ENCODE measurements around the gene DALRD3.

Gene DALRD3

DNA sequence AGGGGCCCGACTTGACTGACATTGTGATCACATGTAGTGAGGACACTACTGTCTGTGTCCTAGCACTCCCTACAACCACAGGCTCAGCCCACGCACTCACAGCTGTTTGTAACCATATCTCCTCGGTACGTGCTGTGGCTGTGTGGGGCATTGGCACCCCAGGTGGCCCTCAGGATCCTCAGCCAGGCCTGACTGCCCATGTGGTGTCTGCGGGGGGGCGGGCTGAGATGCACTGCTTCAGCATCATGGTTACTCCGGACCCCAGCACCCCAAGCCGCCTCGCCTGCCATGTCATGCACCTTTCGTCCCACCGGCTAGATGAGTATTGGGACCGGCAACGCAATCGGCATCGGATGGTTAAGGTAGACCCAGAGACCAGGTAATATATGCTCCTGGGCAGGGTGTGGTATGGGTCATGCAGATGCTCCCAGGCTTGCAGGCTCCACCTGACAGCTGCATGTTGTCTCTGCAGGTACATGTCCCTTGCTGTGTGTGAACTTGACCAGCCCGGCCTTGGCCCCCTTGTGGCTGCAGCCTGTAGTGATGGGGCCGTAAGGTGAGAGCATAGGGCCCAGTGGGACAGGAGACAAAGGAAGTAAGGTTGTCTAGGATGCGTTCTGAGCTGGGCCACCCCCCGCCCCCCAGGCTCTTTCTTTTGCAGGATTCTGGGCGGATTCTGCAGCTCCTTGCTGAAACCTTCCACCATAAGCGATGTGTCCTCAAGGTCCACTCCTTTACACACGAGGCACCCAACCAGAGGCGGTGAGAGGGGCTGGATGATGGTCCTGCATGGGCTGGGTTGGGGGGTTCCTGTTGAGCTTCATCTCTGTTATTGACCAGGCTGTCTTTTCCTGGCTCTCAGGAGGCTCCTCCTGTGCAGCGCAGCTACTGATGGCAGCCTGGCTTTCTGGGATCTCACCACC lies 4.4 kb downstream of the DALRD3 start:
- ATAC-seq: peak; percentile 46
- TF ChIP-seq POU6F1 (CRISPR knock-in tag; IDR thresholded peaks at IDR 0.05; ENCODE audit: borderline replicate concordance, low read depth) (no peak), OSR1 (CRISPR knock-in tag; IDR thresholded peaks at IDR 0.05) (no peak), ZFP30 (CRISPR knock-in tag; IDR thresholded peaks at IDR 0.05) (no peak), ISL1 (CRISPR knock-in tag; IDR thresholded peaks at IDR 0.05) (no peak)
- TF ChIP-seq, protein P1, sequence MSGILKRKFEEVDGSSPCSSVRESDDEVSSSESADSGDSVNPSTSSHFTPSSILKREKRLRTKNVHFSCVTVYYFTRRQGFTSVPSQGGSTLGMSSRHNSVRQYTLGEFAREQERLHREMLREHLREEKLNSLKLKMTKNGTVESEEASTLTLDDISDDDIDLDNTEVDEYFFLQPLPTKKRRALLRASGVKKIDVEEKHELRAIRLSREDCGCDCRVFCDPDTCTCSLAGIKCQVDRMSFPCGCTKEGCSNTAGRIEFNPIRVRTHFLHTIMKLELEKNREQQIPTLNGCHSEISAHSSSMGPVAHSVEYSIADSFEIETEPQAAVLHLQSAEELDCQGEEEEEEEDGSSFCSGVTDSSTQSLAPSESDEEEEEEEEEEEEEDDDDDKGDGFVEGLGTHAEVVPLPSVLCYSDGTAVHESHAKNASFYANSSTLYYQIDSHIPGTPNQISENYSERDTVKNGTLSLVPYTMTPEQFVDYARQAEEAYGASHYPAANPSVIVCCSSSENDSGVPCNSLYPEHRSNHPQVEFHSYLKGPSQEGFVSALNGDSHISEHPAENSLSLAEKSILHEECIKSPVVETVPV (CRISPR knock-in tag; IDR thresholded peaks at IDR 0.05): no peak
- TF ChIP-seq, protein P2, sequence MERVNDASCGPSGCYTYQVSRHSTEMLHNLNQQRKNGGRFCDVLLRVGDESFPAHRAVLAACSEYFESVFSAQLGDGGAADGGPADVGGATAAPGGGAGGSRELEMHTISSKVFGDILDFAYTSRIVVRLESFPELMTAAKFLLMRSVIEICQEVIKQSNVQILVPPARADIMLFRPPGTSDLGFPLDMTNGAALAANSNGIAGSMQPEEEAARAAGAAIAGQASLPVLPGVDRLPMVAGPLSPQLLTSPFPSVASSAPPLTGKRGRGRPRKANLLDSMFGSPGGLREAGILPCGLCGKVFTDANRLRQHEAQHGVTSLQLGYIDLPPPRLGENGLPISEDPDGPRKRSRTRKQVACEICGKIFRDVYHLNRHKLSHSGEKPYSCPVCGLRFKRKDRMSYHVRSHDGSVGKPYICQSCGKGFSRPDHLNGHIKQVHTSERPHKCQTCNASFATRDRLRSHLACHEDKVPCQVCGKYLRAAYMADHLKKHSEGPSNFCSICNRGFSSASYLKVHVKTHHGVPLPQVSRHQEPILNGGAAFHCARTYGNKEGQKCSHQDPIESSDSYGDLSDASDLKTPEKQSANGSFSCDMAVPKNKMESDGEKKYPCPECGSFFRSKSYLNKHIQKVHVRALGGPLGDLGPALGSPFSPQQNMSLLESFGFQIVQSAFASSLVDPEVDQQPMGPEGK (CRISPR knock-in tag; IDR thresholded peaks at IDR 0.05; ENCODE audit: borderline replicate concordance): no peak

- TF ChIP-seq BACH2 (CRISPR knock-in tag; IDR thresholded peaks at IDR 0.05; ENCODE audit: borderline replicate concordance) (no peak), CSDC2 (CRISPR knock-in tag; IDR thresholded peaks at IDR 0.05) (no peak), PPARA (CRISPR knock-in tag; IDR thresholded peaks at IDR 0.05; ENCODE audit: borderline replicate concordance) (no peak), TSHZ2 (CRISPR knock-in tag; IDR thresholded peaks at IDR 0.05) (no peak), TOX (CRISPR knock-in tag; IDR thresholded peaks at IDR 0.05; ENCODE audit: borderline replicate concordance) (no peak), ESRRG (CRISPR knock-in tag; IDR thresholded peaks at IDR 0.05) (no peak), ZNF565 (CRISPR knock-in tag; conservative IDR thresholded peaks at IDR 0.05; ENCODE audit: low read depth) (no peak), ZNF8 (CRISPR knock-in tag; IDR thresholded peaks at IDR 0.05) (no peak), SNAI2 (CRISPR knock-in tag; IDR thresholded peaks at IDR 0.05) (no peak), TCF4 (CRISPR knock-in tag; IDR thresholded peaks at IDR 0.05; ENCODE audit: borderline replicate concordance) (no peak), ZNF70 (CRISPR knock-in tag; IDR thresholded peaks at IDR 0.05) (no peak), ARNTL (CRISPR knock-in tag; IDR thresholded peaks at IDR 0.05; ENCODE audit: borderline replicate concordance, low read depth) (no peak), OSR1 (CRISPR knock-in tag; IDR thresholded peaks at IDR 0.05) (no peak), ISL1 (CRISPR knock-in tag; IDR thresholded peaks at IDR 0.05) (no peak), GLIS3 (CRISPR knock-in tag; IDR thresholded peaks at IDR 0.05) (no peak), RARB (CRISPR knock-in tag; IDR thresholded peaks at IDR 0.05) (no peak)
- TF ChIP-seq, protein P2 (CRISPR knock-in tag; IDR thresholded peaks at IDR 0.05; ENCODE audit: borderline replicate concordance): no peak
- TF ChIP-seq, protein P1 (CRISPR knock-in tag; IDR thresholded peaks at IDR 0.05): no peak
- TF ChIP-seq, protein P3, sequence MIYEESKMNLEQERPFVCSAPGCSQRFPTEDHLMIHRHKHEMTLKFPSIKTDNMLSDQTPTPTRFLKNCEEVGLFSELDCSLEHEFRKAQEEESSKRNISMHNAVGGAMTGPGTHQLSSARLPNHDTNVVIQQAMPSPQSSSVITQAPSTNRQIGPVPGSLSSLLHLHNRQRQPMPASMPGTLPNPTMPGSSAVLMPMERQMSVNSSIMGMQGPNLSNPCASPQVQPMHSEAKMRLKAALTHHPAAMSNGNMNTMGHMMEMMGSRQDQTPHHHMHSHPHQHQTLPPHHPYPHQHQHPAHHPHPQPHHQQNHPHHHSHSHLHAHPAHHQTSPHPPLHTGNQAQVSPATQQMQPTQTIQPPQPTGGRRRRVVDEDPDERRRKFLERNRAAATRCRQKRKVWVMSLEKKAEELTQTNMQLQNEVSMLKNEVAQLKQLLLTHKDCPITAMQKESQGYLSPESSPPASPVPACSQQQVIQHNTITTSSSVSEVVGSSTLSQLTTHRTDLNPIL (CRISPR knock-in tag; IDR thresholded peaks at IDR 0.05; ENCODE audit: low read depth): no peak
- ATAC-seq: no peak
Measured at GRCh38 chr3:49013113-49013737, 5.2 kb downstream of the DALRD3 start.

Measured in SK-N-SH treated with all-trans-retinoic acid at 6 μM for 48 hours (cell line).